Measurements from ENCODE around the gene TSPEAR. TPM values are rescaled to one million over a fixed set of nuclear protein-coding genes. Genes with fewer than 3 reads are reported as not detected.

The TSPEAR gene
- total RNA-seq, 2 donors from 2014 or later: not detected

DNA sequence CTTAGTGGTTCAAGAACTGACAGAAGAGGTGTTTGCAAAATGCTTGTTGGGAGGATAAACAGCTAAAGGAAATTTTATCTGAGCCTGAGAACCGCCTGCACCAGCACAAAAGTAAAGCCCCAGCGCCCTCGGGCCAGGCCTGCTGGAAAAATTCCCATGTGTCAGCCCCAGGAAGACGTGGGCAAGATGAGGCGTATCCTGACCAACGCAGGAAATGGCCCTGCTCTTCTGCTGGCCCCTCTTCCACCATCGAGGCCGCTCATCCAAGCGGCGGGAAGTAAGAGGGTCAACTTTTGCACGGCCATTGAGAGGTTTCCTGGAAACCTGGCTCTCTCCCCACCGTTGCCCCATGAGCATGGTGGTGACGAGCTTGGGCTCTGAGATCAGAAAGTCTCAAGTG lies 216.4 kb downstream of the TSPEAR start:
- Histone ChIP-seq H3K27me3 (no peaks in the 10 kb centered on the region), H3K36me3 (no peaks in the 10 kb centered on the region), H3K4me3 (no peak overlapping the region), H3K4me1 (peaks cover 0 to 16% of the 10 kb centered on the region in 2 donors), H3K27ac (no peak overlapping the region), H3K9me3 (peaks cover 0 to 16% of the 10 kb centered on the region in 2 donors)
- TF ChIP-seq, protein P1, sequence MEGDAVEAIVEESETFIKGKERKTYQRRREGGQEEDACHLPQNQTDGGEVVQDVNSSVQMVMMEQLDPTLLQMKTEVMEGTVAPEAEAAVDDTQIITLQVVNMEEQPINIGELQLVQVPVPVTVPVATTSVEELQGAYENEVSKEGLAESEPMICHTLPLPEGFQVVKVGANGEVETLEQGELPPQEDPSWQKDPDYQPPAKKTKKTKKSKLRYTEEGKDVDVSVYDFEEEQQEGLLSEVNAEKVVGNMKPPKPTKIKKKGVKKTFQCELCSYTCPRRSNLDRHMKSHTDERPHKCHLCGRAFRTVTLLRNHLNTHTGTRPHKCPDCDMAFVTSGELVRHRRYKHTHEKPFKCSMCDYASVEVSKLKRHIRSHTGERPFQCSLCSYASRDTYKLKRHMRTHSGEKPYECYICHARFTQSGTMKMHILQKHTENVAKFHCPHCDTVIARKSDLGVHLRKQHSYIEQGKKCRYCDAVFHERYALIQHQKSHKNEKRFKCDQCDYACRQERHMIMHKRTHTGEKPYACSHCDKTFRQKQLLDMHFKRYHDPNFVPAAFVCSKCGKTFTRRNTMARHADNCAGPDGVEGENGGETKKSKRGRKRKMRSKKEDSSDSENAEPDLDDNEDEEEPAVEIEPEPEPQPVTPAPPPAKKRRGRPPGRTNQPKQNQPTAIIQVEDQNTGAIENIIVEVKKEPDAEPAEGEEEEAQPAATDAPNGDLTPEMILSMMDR (IDR thresholded peaks at IDR 0.05): no peak
- DNase-seq (ENCODE audit: low spot score): no peak

DNA sequence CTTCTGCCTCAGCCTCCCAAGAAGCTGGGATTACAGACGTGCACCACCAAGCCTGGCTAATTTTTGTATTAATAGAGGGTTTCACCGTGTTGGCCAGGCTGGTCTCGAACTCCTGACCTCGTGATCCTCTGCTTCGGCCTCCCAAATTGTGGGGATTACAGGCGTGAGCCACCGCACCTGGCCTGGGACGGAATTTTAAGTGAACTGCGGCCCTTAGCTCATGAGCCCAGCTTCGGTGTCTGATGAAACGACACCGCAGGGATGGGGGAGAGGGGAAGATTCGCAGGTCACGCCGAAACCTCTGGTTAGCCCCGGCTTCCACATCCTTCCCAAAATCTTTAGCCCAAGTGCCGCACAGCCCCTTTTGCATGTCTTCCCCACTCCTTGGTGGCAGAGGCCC lies 217.0 kb downstream of the TSPEAR start:
- Histone ChIP-seq H3K36me3 (no peaks in the 10 kb centered on the region), H3K27ac (no peak overlapping the region), H3K27me3 (no peaks in the 10 kb centered on the region), H3K4me3 (no peak overlapping the region), H3K9me3 (peaks cover 0 to 16% of the 10 kb centered on the region in 2 donors), H3K4me1 (peaks cover 0 to 16% of the 10 kb centered on the region in 2 donors)
- TF ChIP-seq, protein P1 (IDR thresholded peaks at IDR 0.05): no peak
- no peak for DNase-seq (ENCODE audit: low spot score)

DNA sequence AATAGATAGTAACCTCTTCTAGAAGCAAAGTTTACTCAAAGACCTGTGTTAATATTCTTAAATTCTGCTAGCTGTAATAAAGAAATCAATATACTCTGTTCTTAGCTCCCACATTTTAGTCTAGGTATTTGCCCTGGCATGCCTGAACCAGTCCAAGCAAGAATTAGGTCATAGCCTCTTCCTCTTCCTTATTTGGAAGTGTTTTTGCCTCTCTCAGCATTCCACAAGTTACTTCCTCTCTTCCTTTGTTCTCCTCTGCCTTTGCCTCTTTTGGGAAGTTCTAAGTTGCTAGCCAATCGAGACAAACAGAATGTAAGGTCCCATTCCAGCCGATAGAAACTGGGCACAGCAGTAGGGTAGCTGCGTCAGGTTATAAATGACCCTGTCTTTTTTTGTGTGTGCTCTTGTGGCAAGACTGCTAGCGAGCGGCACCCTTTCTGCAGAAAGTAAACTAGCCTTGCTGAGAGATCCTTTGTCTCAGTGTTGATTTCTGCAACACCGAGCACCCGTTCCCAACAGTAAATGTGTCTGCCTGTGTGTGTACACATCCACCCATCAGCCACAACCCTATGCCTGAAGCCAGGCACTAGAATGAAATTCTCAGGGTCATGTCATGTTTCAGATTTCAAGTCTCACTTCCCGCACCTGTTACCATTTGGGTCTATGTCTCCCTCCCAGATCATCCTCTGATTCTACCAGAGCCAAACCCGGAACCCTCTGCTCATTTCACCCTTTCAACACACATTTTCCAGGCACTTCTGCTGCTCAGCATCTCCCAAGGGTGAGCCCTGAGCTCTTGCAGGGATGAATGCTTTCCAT lies 218.6 kb downstream of the TSPEAR start:
- H3K36me3 ChIP-seq: no peaks in the 10 kb centered on the region
- no peak overlapping the region for H3K4me3 ChIP-seq
- peaks cover 0 to 16% of the 10 kb centered on the region in 2 donors for H3K9me3 ChIP-seq
- no peaks in the 10 kb centered on the region for H3K27me3 ChIP-seq
- H3K4me1 ChIP-seq: peaks cover 0 to 16% of the 10 kb centered on the region in 2 donors
- H3K27ac ChIP-seq: no peak overlapping the region
- no peak for DNase-seq (ENCODE audit: low spot score)
- TF ChIP-seq, protein P1 (IDR thresholded peaks at IDR 0.05): no peak

DNA sequence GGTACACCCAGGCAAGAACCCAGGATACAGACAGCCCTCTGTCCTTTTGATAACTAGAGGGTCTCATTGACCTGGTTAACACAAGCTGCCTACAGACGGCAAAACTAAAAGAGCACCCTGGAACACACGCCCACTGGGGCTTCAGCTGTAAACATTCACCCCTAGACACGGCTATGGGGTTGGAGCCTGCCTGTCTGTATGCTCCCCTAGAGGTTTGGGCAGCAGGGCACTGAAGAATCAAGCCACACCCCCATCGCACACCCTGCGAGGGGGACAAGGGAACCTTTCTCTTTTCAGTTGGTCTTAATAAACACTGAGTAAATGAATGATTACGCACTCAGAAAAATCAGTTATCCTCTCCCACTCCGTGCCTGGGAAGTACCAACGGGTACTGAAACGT lies 220.6 kb downstream of the TSPEAR start:
- H3K4me3 ChIP-seq: no peak overlapping the region
- no peak for DNase-seq (ENCODE audit: low spot score)
- H3K27ac ChIP-seq: no peak overlapping the region
- H3K36me3 ChIP-seq: no peaks in the 10 kb centered on the region
- H3K27me3 ChIP-seq: no peaks in the 10 kb centered on the region
- TF ChIP-seq, protein P1 (IDR thresholded peaks at IDR 0.05): no peak
- H3K4me1 ChIP-seq: no peaks in the 10 kb centered on the region
- peaks cover 0 to 16% of the 10 kb centered on the region in 2 donors for H3K9me3 ChIP-seq

DNA sequence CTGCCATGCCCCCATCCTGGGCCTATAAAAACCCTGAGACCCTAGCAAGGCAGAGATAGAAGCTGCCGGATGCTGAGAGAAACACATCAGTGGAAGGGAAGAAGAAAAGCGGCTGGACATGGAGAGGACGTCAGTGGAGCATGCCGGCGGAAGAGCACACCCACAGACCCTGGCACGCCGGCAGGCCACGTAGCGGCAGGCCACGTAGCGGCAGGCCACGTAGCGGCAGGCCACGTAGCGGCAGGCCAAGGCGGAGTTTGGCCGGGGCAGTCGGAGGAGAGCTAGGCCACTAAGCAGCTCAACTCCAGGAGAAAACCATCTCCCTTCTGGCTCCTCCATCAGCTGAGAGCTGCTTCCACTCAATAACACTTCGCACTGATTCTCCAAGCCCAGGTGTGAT lies 221.0 kb downstream of the TSPEAR start:
- Histone ChIP-seq H3K27ac (no peak overlapping the region), H3K9me3 (peaks cover 0 to 16% of the 10 kb centered on the region in 2 donors), H3K4me3 (no peak overlapping the region), H3K4me1 (no peaks in the 10 kb centered on the region), H3K36me3 (no peaks in the 10 kb centered on the region), H3K27me3 (no peaks in the 10 kb centered on the region)
- TF ChIP-seq, protein P1 (IDR thresholded peaks at IDR 0.05): no peak
- no peak for DNase-seq (ENCODE audit: low spot score)

Measured in right atrium auricular region (tissue), 2 donors.